Renal pelvis (tissue), 4 donors: ENCODE measurements around the gene TMEM80. TPM values are rescaled to one million over a fixed set of nuclear protein-coding genes. Genes with fewer than 3 reads are reported as not detected.

ENCODE experiments used
- DNase-seq: peaks from one replicate; pipeline ENCODE4 v3.0.0-alpha.2; 2013
- polyA plus RNA-seq, 3 donors: library from polyadenylated mRNA; unstranded; fragments of 120-200 nt; gene quantifications; one replicate each; pipeline ENCODE4 v1.2.1, GENCODE V29; 2013; ENCODE audit not compliant: insufficient read length in 3 of 3

TMEM80 gene
- polyA plus RNA-seq, 3 donors, result 41.9 to 62.1 (median 59.9) TPM

DNA sequence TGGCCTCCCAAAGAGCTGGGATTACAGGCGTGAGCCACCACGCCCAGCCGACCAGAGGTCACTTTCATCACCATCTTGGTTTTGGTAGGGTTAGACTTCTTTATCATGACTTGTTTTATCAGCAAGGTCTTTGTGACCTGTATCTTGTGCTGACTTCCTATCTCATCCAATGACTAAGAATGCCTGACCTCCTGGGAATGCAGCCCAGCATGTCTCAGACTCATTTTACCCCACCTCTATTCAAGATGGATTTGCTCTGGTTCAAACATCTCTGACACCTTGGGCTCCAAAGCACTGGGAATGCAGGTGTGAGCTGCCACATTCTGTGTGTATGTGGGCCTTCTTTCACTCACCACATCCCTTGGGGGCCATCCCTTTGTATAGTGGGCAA is 46.5 kb downstream of the TMEM80 start:
- DNase-seq, result no peak

DNA sequence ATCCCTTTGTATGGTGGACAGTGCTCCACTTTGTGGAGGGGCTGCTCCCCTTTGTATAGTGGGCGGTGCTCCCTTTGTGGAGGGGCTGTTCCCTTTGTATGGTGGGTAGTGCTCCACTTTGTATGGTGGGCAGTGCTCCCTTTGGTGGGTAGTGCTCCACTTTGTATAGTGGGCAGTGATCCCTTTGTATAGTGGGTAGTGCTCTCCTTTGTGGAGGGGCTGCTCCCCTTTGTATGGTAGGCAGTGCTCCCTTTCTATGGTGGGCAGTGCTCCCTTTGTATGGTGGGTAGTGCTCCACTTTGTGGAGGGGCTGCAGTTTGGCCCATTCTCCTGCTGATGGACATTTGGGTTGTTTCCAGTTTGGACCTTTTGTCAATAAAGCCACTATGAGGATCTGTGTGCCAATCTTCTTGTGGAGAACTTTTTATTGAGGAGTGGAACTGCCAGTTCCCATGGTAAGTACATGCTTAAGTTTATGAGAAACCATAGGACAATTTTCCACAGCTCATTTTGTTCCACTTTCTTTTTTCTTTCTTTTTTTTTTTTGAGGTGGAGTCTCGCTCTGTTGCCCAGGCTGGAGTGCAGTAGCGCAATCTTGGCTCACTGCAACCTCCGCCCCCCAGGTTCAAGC is 47.1 kb downstream of the TMEM80 start:
- DNase-seq, result no peak

DNA sequence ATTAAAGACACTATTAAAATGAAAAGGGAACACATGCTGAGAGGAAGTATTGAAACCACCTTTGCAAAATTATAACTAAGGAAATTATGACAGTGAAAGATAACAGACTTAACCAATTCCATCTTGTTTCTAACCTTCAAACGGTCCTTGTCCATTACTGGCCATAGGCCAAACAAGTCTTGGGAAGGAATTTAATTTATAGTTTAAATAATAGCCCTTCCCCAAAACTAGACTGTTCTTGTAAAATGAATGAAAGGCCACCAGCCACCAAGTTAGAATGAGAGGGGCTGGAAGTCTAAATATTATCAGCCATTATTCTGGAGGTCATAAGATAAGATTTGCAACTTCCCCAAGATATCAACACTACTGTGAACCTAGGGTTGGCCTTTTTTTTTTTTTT is 49.8 kb downstream of the TMEM80 start:
- DNase-seq, result no peak

DNA sequence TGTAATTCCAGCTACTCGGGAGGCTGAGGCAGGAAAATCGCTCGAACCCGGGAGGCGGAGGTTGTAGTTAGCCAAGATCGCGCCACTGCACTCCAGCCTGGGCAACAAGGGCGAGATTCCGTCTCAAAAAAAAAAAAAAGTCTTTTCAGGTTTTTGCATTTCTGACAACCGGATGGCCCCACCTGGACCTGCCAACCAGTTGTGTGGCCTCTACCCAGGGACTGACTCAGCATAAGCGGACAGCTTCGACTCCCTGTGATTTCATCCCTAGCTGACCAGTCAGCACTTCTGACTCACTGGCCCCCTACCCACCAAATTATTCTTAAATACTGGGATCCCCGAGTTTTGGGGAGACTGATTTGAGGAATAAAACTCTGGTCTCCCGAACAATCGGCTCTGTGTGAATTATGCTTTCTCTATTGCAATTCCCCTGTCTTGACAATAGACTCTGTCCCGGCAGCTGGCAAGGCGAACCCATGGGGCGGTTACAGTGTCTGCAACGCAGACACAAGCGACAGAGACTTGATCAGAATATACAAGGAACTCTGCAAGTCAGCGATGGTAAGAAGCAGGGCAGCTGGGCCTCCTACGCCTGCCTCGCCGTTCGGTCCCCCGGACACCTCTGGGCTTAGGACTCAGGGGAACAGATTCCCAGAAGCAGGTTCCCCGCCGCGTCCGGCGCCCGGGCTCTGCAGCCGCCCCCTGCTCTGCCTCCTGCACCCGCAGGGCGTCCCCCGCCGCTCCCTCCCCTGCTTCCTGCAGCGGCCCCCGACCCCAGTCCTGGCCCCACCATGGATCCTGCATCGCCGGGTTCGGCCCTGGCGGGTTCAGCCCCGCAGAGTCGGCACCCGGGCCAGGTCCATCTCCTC is 50.9 kb downstream of the TMEM80 start:
- DNase-seq, result no peak

DNA sequence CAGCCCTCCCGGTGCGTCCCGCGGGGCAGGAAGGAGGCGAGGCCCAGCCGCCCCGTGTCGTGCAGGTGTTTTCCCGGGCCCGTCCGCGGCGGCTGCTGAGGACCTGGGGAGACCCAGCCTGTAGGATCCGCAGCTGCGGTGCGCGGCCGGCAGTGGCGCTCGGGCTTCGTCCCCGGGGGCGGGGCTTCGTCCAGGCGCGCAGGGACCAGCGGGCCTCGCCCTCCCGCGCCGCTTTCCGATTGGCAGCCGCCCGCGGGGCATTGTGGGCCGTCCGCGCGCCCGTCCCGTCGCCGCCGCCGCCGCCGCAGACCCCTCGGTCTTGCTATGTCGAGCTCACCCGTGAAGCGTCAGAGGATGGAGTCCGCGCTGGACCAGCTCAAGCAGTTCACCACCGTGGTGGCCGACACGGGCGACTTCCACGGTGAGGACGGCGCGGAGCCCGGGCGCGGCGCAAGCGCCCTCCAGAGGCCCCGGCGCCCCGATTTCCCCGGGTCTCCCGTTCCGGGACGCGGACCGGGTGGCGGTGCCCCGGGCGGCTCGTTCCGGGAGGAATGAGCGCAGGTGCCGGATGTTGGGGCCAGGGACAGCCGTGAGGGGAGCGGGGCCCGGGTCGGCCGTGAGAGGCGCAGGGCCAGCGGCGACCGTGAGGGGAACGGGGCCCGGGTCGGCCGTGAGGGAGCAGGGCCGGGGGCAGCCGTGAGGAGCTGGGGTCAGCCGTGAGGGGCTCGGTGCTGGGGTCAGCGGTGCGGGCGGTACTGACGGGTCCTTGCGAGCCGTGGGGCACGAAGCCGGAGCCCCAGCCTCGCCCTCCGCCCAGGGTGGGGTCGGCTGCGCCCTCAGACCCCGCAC is 51.8 kb downstream of the TMEM80 start, which contains the start of gene TALDO1:
TSS of gene TALDO1 (plus strand) at position 307 of the 849 bp plus-strand sequence. CDS start at position 325, 18 bp downstream.
- DNase-seq, result peak; percentile 90

DNA sequence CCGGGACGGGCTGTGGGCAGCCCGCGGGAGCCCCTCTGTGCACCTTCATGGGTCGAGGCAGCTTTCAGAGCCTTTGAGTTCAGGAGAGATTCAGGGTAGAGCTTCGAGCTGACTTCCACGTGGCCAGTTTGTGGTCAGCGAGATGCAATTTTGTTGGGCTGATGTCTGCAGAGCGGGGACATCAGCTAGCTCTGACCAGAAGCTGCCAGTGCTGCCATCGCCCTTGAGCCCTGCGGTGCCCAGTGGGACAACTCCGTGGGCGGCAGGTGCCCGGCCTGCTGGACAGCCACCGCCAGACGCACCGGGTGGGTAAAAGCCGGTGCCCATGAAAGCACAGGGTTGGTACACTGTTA is 52.4 kb downstream of the TMEM80 start:
- no peak for DNase-seq

DNA sequence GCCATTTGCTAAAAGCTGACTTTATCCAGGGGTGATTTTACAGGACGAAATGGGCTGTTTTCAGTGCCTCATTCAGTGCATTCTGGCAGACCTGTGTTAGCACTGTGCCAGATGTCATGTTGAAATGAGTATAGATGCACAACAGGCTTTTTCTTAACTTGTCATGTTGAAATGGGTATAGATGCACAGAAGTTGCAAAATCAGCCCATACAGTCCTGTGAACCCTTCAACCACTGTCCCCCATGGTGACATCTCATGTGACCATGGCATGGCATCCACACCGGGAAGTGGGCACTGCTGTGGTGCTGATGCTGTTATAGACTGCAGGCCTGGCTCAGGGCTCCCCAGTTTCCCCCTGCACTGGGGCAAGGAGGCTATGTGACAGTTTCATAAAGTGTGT is 54.1 kb downstream of the TMEM80 start:
- no peak for DNase-seq

Other genes starting within 250 kb of the TMEM80 start
- 10 to 100 TPM; 40.0 to 44.9 (median 41.2) TPM for gene PTDSS2, start 245.5 kb upstream of the TMEM80 start, polyA plus RNA-seq
- gene RNH1, start 188.6 kb upstream of the TMEM80 start, polyA plus RNA-seq, result 100 to 1,000 TPM in 2 of 3 donors, 10 to 100 TPM in 1; 99.2 to 115 (median 110) TPM
- gene HRAS, start 160.2 kb upstream of the TMEM80 start, polyA plus RNA-seq, result 10 to 100 TPM; 48.3 to 62.5 (median 56.2) TPM
- gene LRRC56, start 158.3 kb upstream of the TMEM80 start, polyA plus RNA-seq, result 1 to 10 TPM; 5.4 to 6.4 (median 5.5) TPM
- 1 to 10 TPM; 4.2 to 4.9 (median 4.6) TPM for gene LMNTD2, start 135.1 kb upstream of the TMEM80 start, polyA plus RNA-seq
- 10 to 100 TPM; 58.0 to 66.3 (median 64.5) TPM for gene RASSF7, start 134.8 kb upstream of the TMEM80 start, polyA plus RNA-seq
- gene PHRF1, start 119.3 kb upstream of the TMEM80 start, polyA plus RNA-seq, result 10 to 100 TPM; 26.8 to 30.4 (median 28.3) TPM
- gene IRF7, start 79.9 kb upstream of the TMEM80 start, polyA plus RNA-seq, result 10 to 100 TPM; 11.0 to 11.7 (median 11.2) TPM
- 10 to 100 TPM; 42.6 to 56.2 (median 47.7) TPM for gene CDHR5, start 70.9 kb upstream of the TMEM80 start, polyA plus RNA-seq
- gene SCT, start 68.6 kb upstream of the TMEM80 start, polyA plus RNA-seq, result 1 to 10 TPM in 2 of 3 donors, under 1 TPM in 1; 0.87 to 2.3 (median 2.3) TPM
- 1 to 10 TPM; 3.8 to 5.4 (median 4.2) TPM for gene DRD4, start 58.5 kb upstream of the TMEM80 start, polyA plus RNA-seq
- 10 to 100 TPM; 55.3 to 61.9 (median 55.6) TPM for gene DEAF1, start 594 bp upstream of the TMEM80 start, polyA plus RNA-seq
- 100 to 1,000 TPM; 128 to 189 (median 150) TPM for gene EPS8L2, start 10.4 kb downstream of the TMEM80 start, polyA plus RNA-seq
- gene TALDO1, start 51.6 kb downstream of the TMEM80 start, polyA plus RNA-seq, result 100 to 1,000 TPM; 129 to 137 (median 130) TPM
- gene GATD1, start 81.7 kb downstream of the TMEM80 start, polyA plus RNA-seq, result 100 to 1,000 TPM in 1 of 3 donors, 10 to 100 TPM in 2; 85.0 to 111 (median 90.3) TPM
- 1 to 10 TPM in 1 of 3 donors, under 1 TPM in 2; 0.64 to 1.3 (median 0.83) TPM for gene CEND1, start 94.3 kb downstream of the TMEM80 start, polyA plus RNA-seq
- 10 to 100 TPM; 16.0 to 20.9 (median 20.6) TPM for gene SLC25A22, start 102.5 kb downstream of the TMEM80 start, polyA plus RNA-seq
- 10 to 100 TPM; 11.8 to 14.4 (median 13.0) TPM for gene PIDD1, start 109.4 kb downstream of the TMEM80 start, polyA plus RNA-seq
- gene RPLP2, start 114.2 kb downstream of the TMEM80 start, polyA plus RNA-seq, result 1,000 to 10,000 TPM; 1,087 to 1,248 (median 1,229) TPM
- gene PNPLA2, start 123.1 kb downstream of the TMEM80 start, polyA plus RNA-seq, result 10 to 100 TPM; 66.0 to 79.1 (median 74.7) TPM
- 10 to 100 TPM; 16.7 to 21.7 (median 20.0) TPM for gene CRACR2B, start 132.1 kb downstream of the TMEM80 start, polyA plus RNA-seq
- gene CD151, start 137.1 kb downstream of the TMEM80 start, polyA plus RNA-seq, result 100 to 1,000 TPM; 207 to 225 (median 220) TPM
- gene POLR2L, start 146.7 kb downstream of the TMEM80 start, polyA plus RNA-seq, result 100 to 1,000 TPM; 106 to 132 (median 125) TPM
- gene TSPAN4, start 147.0 kb downstream of the TMEM80 start, polyA plus RNA-seq, result 10 to 100 TPM; 76.0 to 92.3 (median 85.2) TPM
- 100 to 1,000 TPM; 113 to 125 (median 114) TPM for gene CHID1, start 215.0 kb downstream of the TMEM80 start, polyA plus RNA-seq
- 100 to 1,000 TPM in 2 of 3 donors, 10 to 100 TPM in 1; 99.5 to 126 (median 117) TPM for gene AP2A2, start 230.1 kb downstream of the TMEM80 start, polyA plus RNA-seq